HepG2 (cell line): ENCODE measurements around the gene AP4M1. TPM values are rescaled to one million over a fixed set of nuclear protein-coding genes. Genes with fewer than 3 reads are reported as not detected.

Experiments used
- BCLAF1 ChIP-seq: fragments of 450-650 bp; IDR thresholded peaks from 2 replicates; pipeline ENCODE4 v1.6.1; 2017; ENCODE audit warnings: mild to moderate bottlenecking
- CCDC6 ChIP-seq: sonication (generic); formaldehyde crosslinking; IDR thresholded peaks from 2 replicates; pipeline ENCODE4 v1.8.1; 2022; ENCODE audit warnings: mild to moderate bottlenecking, missing genetic modification reagents, moderate library complexity
- EEA1 ChIP-seq: sonication (generic); formaldehyde crosslinking; IDR thresholded peaks from 2 replicates; pipeline ENCODE4 v1.5.1; 2020; ENCODE audit warnings: mild to moderate bottlenecking, missing genetic modification reagents, borderline replicate concordance
- FUBP1 ChIP-seq: sonication (generic); formaldehyde crosslinking; IDR thresholded peaks from 2 replicates; pipeline ENCODE4 v1.5.1; 2020; ENCODE audit warnings: missing genetic modification reagents, mild to moderate bottlenecking, borderline replicate concordance
- ISL2 ChIP-seq: sonication (generic); formaldehyde crosslinking; IDR thresholded peaks from 2 replicates; pipeline ENCODE4 v1.5.0; 2020; ENCODE audit warnings: missing genetic modification reagents
- MLXIP ChIP-seq: sonication (generic); formaldehyde crosslinking; IDR thresholded peaks from 2 replicates; pipeline ENCODE4 v1.9.0; 2021; ENCODE audit warnings: missing genetic modification reagents, borderline replicate concordance
- NAIF1 ChIP-seq: sonication (generic); formaldehyde crosslinking; IDR thresholded peaks from 2 replicates; pipeline ENCODE4 v1.5.0; 2020; ENCODE audit warnings: mild to moderate bottlenecking, missing genetic modification reagents, borderline replicate concordance
- NRL ChIP-seq: sonication (generic); formaldehyde crosslinking; IDR thresholded peaks from 2 replicates; pipeline ENCODE4 v1.5.0; 2020; ENCODE audit warnings: missing genetic modification reagents, mild to moderate bottlenecking, moderate library complexity, borderline replicate concordance
- POLR2G ChIP-seq: fragments of 200-400 bp; formaldehyde crosslinking; IDR thresholded peaks from 2 replicates; pipeline ENCODE4 v1.6.1; 2018; ENCODE audit warnings: mild to moderate bottlenecking, low read depth, low read length, moderate library complexity
- PTBP1 ChIP-seq: fragments of 200-400 bp; formaldehyde crosslinking; IDR thresholded peaks from 2 replicates; pipeline ENCODE4 v1.6.1; 2018; ENCODE audit warnings: low read length, low read depth; ENCODE audit not compliant: poor library complexity, severe bottlenecking
- RFXAP ChIP-seq: sonication (generic); formaldehyde crosslinking; IDR thresholded peaks from 2 replicates; pipeline ENCODE4 v1.4.0; 2020; ENCODE audit warnings: missing genetic modification reagents, borderline replicate concordance
- SETDB1 ChIP-seq: sonication (generic); formaldehyde crosslinking; IDR thresholded peaks from 2 replicates; pipeline ENCODE4 v1.5.1; 2020; ENCODE audit warnings: missing genetic modification reagents, mild to moderate bottlenecking, borderline replicate concordance
- SIX4 ChIP-seq: sonication (generic); formaldehyde crosslinking; IDR thresholded peaks from 2 replicates; pipeline ENCODE4 v1.4.0; 2020; ENCODE audit warnings: missing genetic modification reagents
- ZNF616 ChIP-seq: sonication (generic); formaldehyde crosslinking; IDR thresholded peaks from 2 replicates; pipeline ENCODE4 v1.5.0; 2020; ENCODE audit warnings: low read depth, mild to moderate bottlenecking, missing genetic modification reagents
- ZNF816 ChIP-seq: sonication (generic); formaldehyde crosslinking; IDR thresholded peaks from 2 replicates; pipeline ENCODE4 v1.8.0; 2022; ENCODE audit warnings: missing genetic modification reagents, mild to moderate bottlenecking, borderline replicate concordance
- polyA plus RNA-seq, 8 experiments: library from polyadenylated mRNA; depleted of rRNA in 3 of 8; stranded (reverse) in 7 of 8; unstranded in 1 of 8; fragments of >200 nt; fragmentation: Illumina TruSeq in 4 of 8; extraction: Trizol in 4 of 8; gene quantifications; 2 replicates each; pipeline versions ENCODE4 v1.2.1 to v1.2.3, GENCODE V29; 2011 to 2016; ENCODE audit warnings: low read depth in 4 of 8, missing spikeins in 1 of 8, mixed read lengths in 1 of 8; ENCODE audit not compliant: insufficient read depth in 1 of 8
- total RNA-seq, 5 experiments: library from RNA; depleted of rRNA; stranded (reverse); fragments of >200 nt; fragmentation: Illumina TruSeq; extraction: Trizol; gene quantifications; 2 replicates each; pipeline ENCODE4 v1.2.3, GENCODE V29; 2016; ENCODE audit warnings: low read depth in 1 of 5

Gene AP4M1
- total and polyA plus RNA-seq, 2 of the 13 experiments (the other 11 are each of a cell fraction or from before 2014, with no cell fraction given): 6.3 to 9.7 TPM

- no peak for TF ChIP-seq BCLAF1
- TF ChIP-seq EEA1 (CRISPR knock-in tag): 0 out of 2 replicates have a peak, but pooled peaks have one; percentile 48
- no peak for TF ChIP-seq PTBP1
- TF ChIP-seq ISL2 (CRISPR knock-in tag): no peak
- TF ChIP-seq NAIF1 (CRISPR knock-in tag): no peak
- TF ChIP-seq ZNF616 (CRISPR knock-in tag): no peak
- peak; percentile 56; the same call in 1 of the 2 replicates for TF ChIP-seq NRL (CRISPR knock-in tag)
- no peak for TF ChIP-seq ZNF816
- no peak for TF ChIP-seq RFXAP (CRISPR knock-in tag)
- no peak for TF ChIP-seq SETDB1 (CRISPR knock-in tag)
- TF ChIP-seq MLXIP (CRISPR knock-in tag): no peak
- TF ChIP-seq FUBP1 (CRISPR knock-in tag): no peak
- TF ChIP-seq SIX4: no peak
- TF ChIP-seq CCDC6: 0 out of 2 replicates have a peak, but pooled peaks have one; percentile 76
- TF ChIP-seq POLR2G: no peak
These were observed 46.7 kb downstream of the AP4M1 start (continued) for GRCh38 chr7:100148225-100148558.
